RPMI7951 (cell line): Measurements from ENCODE around the gene ACTN4. TPM values are rescaled to one million over a fixed set of nuclear protein-coding genes. Genes with fewer than 3 reads are reported as not detected.

Experiments used
- DNase-seq: peaks from one replicate; pipeline ENCODE4 v3.0.0-alpha.2; 2012; ENCODE audit warnings: low read depth
- total RNA-seq: library from RNA; depleted of rRNA; stranded (reverse); fragments of >200 nt; shearing (Covaris generic); gene quantifications from 2 replicates; pipeline ENCODE4 v1.2.3, GENCODE V29; 2014

Gene ACTN4
- total RNA-seq, 1 experiment from 2014 or later, result 306 TPM

- peak; percentile 99 for DNase-seq
Measured at GRCh38 chr19:38693380-38694223, 46.2 kb downstream of the ACTN4 start.

- DNase-seq, result no peak
Measured at GRCh38 chr19:38695317-38695683, 47.9 kb downstream of the ACTN4 start.

DNA sequence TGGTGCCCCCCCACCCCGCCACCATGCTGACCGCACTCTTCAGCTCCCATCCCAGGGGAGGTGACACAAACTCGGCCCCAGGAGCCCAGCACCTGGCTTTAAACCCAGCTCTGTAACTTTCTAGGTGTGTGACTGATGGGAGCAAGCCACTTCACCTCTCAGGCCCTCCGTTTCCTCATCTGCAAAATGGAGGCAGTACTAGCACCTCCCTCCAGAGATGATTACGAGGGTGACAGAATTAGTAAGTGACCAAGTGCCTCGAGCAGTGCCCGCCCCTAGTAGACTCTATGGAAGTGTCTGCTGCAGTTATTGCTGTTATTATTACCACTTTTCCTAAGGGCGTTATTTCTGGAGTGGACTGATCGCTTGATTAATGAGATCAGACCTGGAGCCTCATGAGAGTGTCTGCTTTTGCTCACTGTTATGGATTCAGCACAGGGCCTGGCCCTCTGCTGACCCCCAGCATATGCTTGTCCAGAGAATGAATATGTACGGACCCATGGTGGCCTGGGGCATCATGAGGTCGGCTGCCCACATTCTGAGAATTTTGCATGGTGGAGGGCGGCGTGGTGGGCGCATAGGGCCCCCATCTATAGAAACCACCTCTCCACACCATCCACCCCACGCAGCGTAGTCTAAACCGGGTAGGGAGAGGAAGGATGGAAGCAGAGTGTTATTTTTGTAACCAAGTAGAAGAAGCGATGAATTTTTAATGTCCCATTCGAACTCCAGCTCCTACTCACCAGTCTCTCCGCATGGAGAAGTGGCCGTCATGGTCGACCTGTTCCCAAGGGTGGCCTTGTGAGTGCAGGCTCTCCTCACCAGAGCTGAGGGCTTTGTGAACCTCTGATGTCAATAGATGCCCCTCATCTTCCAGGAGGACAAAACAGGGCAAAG lies 48.6 kb downstream of the ACTN4 start:
- DNase-seq, result no peak

GRCh38 chr19:38696729-38697055 lies 49.2 kb downstream of the ACTN4 start:
- DNase-seq, result no peak

DNA sequence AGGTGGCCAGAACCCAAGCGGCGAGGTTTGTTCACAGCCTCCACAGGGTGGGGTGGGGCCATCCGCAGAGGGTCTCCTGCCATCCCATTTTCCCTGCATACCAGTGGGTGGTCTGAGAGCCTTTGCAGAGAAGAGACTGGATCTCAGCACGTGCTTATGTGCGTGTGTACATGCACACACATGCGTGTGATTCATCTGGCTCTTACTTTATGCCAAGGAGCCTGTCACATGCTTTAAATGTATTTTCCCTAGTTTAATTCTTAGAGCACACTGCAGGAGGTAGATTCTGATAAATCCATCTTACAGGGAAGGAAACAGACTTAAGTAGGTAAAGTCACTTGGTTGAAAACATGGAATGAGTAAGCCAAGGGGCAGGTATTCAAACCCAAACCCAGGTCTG lies 49.7 kb downstream of the ACTN4 start:
- no peak for DNase-seq

- no peak for DNase-seq
Measured at GRCh38 chr19:38697641-38698071, 50.2 kb downstream of the ACTN4 start.

- DNase-seq, result no peak
Measured at GRCh38 chr19:38698225-38699026, 51.0 kb downstream of the ACTN4 start.

- DNase-seq, result no peak
Measured at GRCh38 chr19:38699027-38699346, 51.5 kb downstream of the ACTN4 start.

DNA sequence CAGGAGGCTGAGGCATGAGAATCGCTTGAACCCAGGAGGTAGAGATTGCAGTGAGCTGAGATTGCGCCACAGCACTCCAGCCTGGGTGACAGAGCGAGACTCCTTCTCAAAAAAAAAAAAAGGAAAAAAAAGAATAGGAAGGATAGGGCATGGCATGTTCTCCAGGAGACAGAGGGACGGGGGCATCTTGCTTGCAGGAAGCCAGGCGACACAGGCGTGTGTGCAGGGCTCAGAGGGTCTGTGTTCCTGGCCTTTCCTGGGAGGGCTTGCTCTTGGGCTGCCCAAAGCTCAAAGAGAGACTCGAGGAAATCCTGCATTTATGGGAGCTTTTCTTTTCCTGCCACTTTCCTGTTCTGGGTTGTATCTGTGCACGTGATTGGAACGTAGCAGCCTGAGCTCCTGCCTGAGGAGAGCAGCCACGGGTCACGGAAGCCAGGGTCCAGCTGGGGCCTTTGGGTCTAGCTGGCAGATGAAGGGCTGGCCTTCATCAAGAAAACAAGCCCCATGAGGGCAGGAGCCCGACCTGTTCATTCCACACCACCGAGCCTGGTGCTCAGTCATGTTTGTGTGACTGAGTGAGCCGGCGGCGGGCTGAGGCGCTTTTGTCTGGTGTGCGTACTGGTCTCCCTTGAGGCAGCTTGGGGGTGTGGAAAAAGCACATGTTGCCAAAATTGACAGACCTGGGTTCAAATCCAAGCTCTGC lies 52.3 kb downstream of the ACTN4 start:
- no peak for DNase-seq

GRCh38 chr19:38700350-38700901 lies 53.0 kb downstream of the ACTN4 start:
- DNase-seq, result no peak

DNA sequence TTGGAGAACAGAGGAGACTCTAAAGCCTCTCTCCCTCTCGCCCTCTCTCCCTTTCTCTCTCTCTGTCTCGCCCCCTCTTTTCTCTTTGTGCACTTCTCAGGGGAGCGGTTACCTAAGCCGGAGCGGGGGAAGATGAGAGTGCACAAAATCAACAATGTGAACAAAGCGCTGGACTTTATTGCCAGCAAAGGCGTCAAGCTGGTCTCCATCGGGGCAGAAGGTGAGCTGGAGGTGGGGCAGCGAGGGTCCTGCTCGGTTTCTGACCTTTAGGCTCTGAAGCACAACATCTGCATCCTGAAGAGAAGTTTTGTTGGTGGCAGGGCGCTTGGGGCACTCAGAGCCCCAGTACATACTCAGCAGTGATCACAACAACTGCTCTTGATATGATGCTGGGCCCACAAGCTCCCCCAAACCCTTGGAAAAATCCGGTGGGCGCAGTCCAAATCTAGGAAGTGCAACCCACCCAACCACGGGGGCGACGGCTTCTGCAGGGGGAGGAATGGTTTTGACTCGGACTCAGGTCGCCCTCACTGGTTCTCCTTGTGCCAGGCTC lies 53.5 kb downstream of the ACTN4 start:
- no peak for DNase-seq

DNA sequence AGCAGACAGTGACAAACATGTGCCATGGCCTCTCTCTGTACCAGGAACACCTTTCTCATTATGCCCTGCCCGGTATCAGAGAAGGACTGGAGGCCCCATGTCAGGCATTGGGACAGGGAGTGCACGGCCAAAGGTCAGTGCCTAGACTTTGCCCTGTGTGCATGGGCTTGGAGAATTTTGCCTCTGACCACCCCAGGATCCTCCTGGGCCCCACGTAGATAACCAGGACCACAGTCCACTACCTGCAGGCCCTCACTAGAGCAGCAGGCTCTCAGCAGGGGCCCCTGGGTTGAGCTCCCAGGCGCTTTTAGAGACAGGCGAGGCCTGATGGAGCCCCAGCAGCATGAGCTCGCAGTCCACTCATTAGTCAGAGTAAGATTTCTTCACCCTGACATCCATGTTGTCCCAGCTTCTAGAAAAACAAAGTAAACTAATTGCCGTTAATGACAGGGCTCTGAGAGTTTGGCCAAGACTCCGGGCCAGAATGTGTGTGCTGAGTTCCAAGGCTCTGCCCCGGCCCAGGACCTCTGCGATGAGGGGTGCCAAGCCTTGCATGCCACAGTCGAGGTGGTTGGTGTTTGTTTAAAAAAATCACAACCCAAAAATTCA lies 54.1 kb downstream of the ACTN4 start:
- no peak for DNase-seq

DNA sequence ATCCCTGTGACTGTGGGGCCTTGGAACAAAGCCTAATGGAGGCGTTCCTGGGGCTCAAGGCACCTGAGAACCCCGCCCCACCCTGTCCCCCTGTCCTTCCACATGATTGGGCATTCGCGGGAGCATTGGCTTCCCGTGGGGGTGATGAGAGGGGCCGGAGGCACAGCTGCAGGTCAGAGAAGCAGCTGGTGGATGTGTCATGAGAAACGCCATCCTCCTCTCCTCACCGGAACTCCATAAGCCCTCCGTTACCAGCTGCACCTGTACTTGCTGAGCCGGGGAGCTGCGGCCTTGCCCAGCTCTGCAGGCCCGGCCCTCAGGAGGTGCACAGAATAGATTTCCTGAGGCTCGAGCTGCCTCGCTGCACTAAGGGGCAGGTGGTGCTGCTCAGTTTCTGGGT lies 54.8 kb downstream of the ACTN4 start:
- DNase-seq, result no peak

- no peak for DNase-seq
Measured at GRCh38 chr19:38703509-38703908, 56.1 kb downstream of the ACTN4 start.

- DNase-seq, result no peak
Measured at GRCh38 chr19:38704488-38705026, 57.1 kb downstream of the ACTN4 start.

DNA sequence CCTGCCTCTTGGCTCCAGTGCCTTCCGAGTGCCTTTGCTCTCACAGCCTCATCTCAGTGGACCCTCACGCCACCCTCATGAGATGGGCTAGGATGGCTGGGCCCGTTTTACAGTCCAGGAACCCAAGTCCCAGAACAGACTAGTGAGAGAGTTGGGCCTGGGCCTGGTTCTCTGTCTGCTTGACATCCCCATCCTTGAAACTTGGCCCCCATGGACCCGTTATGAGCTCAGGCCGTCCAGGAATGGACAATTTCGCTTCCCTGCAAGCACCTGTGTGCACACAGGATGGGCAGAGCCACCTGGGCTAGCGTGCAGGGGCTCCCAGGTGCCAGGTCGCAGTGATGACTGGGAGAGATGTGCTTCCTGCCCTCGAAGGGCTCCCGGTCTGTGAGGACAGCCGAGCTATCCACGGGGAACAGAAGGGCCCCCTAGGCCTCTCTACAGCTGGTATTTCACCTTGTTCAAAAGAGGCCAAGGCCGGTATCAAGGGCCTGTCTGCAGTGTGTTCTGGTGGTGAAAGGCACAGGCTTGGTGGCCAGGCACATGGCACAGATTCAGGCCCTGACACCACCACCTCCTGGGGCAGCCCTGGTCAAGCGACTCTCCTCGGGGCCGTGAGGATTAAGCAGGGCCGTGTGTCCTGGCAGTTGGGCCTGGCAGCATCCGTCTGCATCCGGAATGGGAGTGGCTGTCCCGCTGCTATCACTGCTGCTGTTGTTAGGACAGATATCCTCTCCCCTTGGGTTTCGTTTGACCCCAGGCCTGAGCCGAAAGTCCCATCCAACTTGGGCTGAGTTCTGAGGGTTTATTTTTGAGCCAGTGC lies 58.0 kb downstream of the ACTN4 start:
- DNase-seq, result no peak

DNA sequence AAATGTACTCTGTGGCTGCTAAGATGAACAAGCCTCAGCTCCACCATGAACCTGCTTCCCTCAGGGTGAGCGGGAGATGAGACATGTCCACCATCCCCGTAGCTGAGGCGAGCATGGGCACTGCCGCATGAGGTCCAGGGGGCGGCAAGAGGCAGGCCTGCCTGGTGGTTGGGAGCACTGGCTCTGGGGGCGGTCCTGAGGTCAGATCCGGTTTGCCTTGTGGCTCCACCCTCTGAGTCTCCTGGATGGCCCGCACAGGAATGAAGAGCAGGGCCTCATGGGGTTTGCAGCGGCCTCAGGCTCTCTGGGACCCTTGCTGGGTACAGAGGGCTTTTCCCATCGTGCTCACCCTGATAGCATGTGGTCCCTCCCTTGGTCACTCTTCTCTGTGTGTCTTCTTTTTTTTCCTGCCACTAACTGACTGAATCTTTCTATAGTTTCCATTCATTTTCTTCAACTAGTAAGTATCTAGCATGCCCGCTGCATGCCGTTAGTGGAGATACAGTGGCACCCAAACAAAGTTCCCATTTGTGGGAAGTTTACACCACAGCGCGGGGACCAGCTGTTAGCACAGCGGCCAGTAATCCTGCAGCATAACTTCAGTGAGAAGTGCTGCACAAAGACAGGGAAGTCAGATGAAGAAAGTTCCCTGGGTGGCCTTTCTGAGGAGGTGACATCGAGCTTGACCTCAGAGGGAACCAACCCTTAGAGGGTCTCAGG lies 59.5 kb downstream of the ACTN4 start:
- DNase-seq, result no peak

GRCh38 chr19:38707512-38708114 lies 60.2 kb downstream of the ACTN4 start:
- peak; percentile 72 for DNase-seq
